Erythroblast (primary cell): Measurements from ENCODE around the gene GATD1.

Source experiments
- DNase-seq, 2 experiments: peaks; one replicate each; lab custom pipeline; 2025; lab: John Stamatoyannopoulos, UW
- GATA1 ChIP-seq: IDR thresholded peaks from 2 replicates; pipeline ENCODE4 v1.6.1; 2011; ENCODE audit warnings: low read depth, mild to moderate bottlenecking, control low read depth, low read length, moderate library complexity
- POLR2A ChIP-seq: IDR thresholded peaks from 2 replicates; pipeline ENCODE4 v1.6.1; 2011; ENCODE audit warnings: mild to moderate bottlenecking, low read length

Gene GATD1

GRCh38 chr11:795634-796564 is 18.6 kb upstream of the GATD1 start:
- peak; percentile 83 to 90 for DNase-seq
- TF ChIP-seq POLR2A (no peak), GATA1 (no peak)

GRCh38 chr11:794766-795633 is 17.7 kb upstream of the GATD1 start:
- no peak for DNase-seq
- TF ChIP-seq GATA1: no peak
- no peak for TF ChIP-seq POLR2A

- TF ChIP-seq POLR2A (no peak), GATA1 (no peak)
- no peak for DNase-seq
These were observed 16.9 kb upstream of the GATD1 start for GRCh38 chr11:794013-794765.

- TF ChIP-seq POLR2A: no peak
- no peak for TF ChIP-seq GATA1
- DNase-seq: no peak
These were observed 16.3 kb upstream of the GATD1 start for GRCh38 chr11:793556-793955.

- TF ChIP-seq POLR2A: no peak
- TF ChIP-seq GATA1: no peak
- DNase-seq: no peak
These were observed 15.6 kb upstream of the GATD1 start for GRCh38 chr11:792873-793272.

GRCh38 chr11:792535-792821 is 15.2 kb upstream of the GATD1 start:
- no peak for DNase-seq
- TF ChIP-seq GATA1 (no peak), POLR2A (no peak)

- no peak for DNase-seq
- TF ChIP-seq GATA1 (no peak), POLR2A (no peak)
These were observed 14.6 kb upstream of the GATD1 start for GRCh38 chr11:791658-792534.

GRCh38 chr11:790721-791564 is 13.7 kb upstream of the GATD1 start:
- TF ChIP-seq GATA1 (no peak), POLR2A (no peak)
- DNase-seq: no peak

- DNase-seq: peak in 1 of 2 experiments; percentile 41
- TF ChIP-seq GATA1: no peak
- TF ChIP-seq POLR2A: no peak
These were observed 12.7 kb upstream of the GATD1 start, which contains the start of gene CEND1 for GRCh38 chr11:789943-790342. TSS of gene CEND1 (minus strand) at chr11:790090. CDS start at chr11:788576, 1,514 bp downstream.

- TF ChIP-seq GATA1: no peak
- no peak for TF ChIP-seq POLR2A
- no peak for DNase-seq
These were observed 12.0 kb upstream of the GATD1 start for GRCh38 chr11:788953-789940.
